Activated CD4-positive, alpha-beta T cell treated with anti-CD3 and anti-CD28 coated beads for 36 hours (primary cell): ENCODE measurements around the gene LYRM9. TPM values are rescaled to one million over a fixed set of nuclear protein-coding genes. Genes with fewer than 3 reads are reported as not detected.

Experiments used
- ATAC-seq: fragments of 200-7000 bp; cut with Tn5 transposase; one replicate; pipeline ENCODE4 v1.10.0; 2021; ENCODE audit warnings: mild to moderate bottlenecking, moderate library complexity
- CTCF ChIA-PET: fragments of 350-600 bp; sonication (Branson Sonifier 250); formaldehyde crosslinking; loops from one replicate; lab custom pipeline; 2021; ENCODE audit warnings: antibody characterized with exemption; lab: Charles Lee
- POLR2A ChIA-PET: fragments of 350-600 bp; sonication (Branson Sonifier 250); formaldehyde crosslinking; loops from one replicate; lab custom pipeline; 2021; ENCODE audit warnings: antibody characterized with exemption, inconsistent platforms; lab: Charles Lee
- DNase-seq: peaks from one replicate; pipeline ENCODE4 v3.0.0-alpha.2; 2020
- H3K27ac Mint-ChIP-seq: one replicate; pipeline ENCODE4 v1.8.0; 2021; ENCODE audit warnings: mixed read lengths
- H3K27me3 Mint-ChIP-seq: one replicate; pipeline ENCODE4 v1.8.0; 2021; ENCODE audit warnings: mixed read lengths
- H3K36me3 Mint-ChIP-seq: one replicate; pipeline ENCODE4 v1.8.0; 2021; ENCODE audit warnings: low read depth, mixed read lengths
- H3K4me1 Mint-ChIP-seq: one replicate; pipeline ENCODE4 v1.8.0; 2021; ENCODE audit warnings: mixed read lengths
- H3K4me3 Mint-ChIP-seq: one replicate; pipeline ENCODE4 v1.8.0; 2021; ENCODE audit warnings: mild to moderate bottlenecking, moderate library complexity, mixed read lengths
- H3K9me3 Mint-ChIP-seq: one replicate; pipeline ENCODE4 v1.8.0; 2021; ENCODE audit warnings: low read depth, mixed read lengths
- intact Hi-C, 2 experiments: fragments of 100-400 bp; cut with DNase I in 1 of 2; cut with micrococcal nuclease in 1 of 2; formaldehyde crosslinking; loops; one replicate each; pipeline versions ENCODE4 v1.14.2 to v1.15.1; 2022 to 2024; cut with DNase I, micrococcal nuclease
- total RNA-seq, 2 experiments: library from RNA; stranded (reverse); gene quantifications; one replicate each; pipeline ENCODE4 v1.2.3, GENCODE V29; 2021

The LYRM9 gene
- total RNA-seq, 2 experiments from 2014 or later: 5.9 to 6.3 TPM

GRCh38 chr17:27905447-27906225, 12.5 kb upstream of the LYRM9 start:
- Mint-ChIP-seq H3K4me3 (no peak overlapping the region), H3K36me3 (no peaks in the 10 kb centered on the region), H3K9me3 (no peaks in the 10 kb centered on the region), H3K27me3 (peaks cover 17% of the 10 kb centered on the region), H3K4me1 (no peaks in the 10 kb centered on the region), H3K27ac (no peak overlapping the region)
- intact Hi-C loops: no loop called here
- POLR2A ChIA-PET: no interaction called here
- no peak for ATAC-seq
- DNase-seq: no peak
- CTCF ChIA-PET: interaction anchor here (1.1 kb wide), 1 partner anchor 26 kb away, joined by 3 read pairs; no protein-coding TSS in a partner anchor

- Mint-ChIP-seq H3K9me3 (no peaks in the 10 kb centered on the region), H3K4me3 (no peak overlapping the region), H3K27me3 (peaks cover 17% of the 10 kb centered on the region), H3K27ac (no peak overlapping the region), H3K4me1 (no peaks in the 10 kb centered on the region), H3K36me3 (no peaks in the 10 kb centered on the region)
- DNase-seq (no peak), ATAC-seq (no peak)
- POLR2A ChIA-PET: no interaction called here
- CTCF ChIA-PET: interaction anchor here (1.1 kb wide), 1 partner anchor 25 kb away, joined by 3 read pairs; no protein-coding TSS in a partner anchor
- intact Hi-C loops: no loop called here
Measured at GRCh38 chr17:27904534-27905446, 11.6 kb upstream of the LYRM9 start.

DNA sequence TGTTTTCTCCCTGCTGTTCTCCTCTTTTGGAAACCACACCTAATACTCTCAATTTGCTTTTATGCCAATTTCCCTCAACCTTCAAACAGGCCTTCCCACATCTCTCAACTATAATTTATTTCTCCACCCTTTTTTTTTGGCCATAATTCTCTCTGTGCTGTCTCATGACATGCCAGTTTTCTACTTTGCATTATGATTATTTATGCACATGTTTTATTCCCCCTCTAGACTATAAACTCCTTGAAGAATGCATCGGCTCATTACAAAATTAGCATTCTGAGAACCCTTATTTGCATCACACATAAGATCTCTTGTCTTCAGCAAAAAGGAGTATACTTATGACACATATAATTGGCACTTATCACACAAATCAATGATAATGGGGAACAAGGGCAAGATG, 10.9 kb upstream of the LYRM9 start:
- ATAC-seq (no peak), DNase-seq (no peak)
- Mint-ChIP-seq H3K27me3 (peaks cover 17% of the 10 kb centered on the region), H3K27ac (no peak overlapping the region), H3K9me3 (no peaks in the 10 kb centered on the region), H3K36me3 (no peaks in the 10 kb centered on the region), H3K4me1 (no peaks in the 10 kb centered on the region), H3K4me3 (no peak overlapping the region)
- intact Hi-C loops: no loop called here
- CTCF ChIA-PET: no interaction called here
- POLR2A ChIA-PET: no interaction called here

- Mint-ChIP-seq H3K27me3 (peaks cover 25% of the 10 kb centered on the region), H3K9me3 (no peaks in the 10 kb centered on the region), H3K36me3 (no peaks in the 10 kb centered on the region), H3K4me1 (no peaks in the 10 kb centered on the region), H3K27ac (no peak overlapping the region), H3K4me3 (no peak overlapping the region)
- intact Hi-C loops: loop anchor here in 1 of 2 experiments (10.0 kb wide), 1 partner anchor 145 kb away; the partner anchor contains the start of gene NLK
- ChIA-PET CTCF (interaction anchor here (0.6 to 1.7 kb wide), 3 partner anchors 21 to 140 kb away, joined by 3 to 6 read pairs (median 4); no protein-coding TSS in a partner anchor), POLR2A (no interaction called here)
- ATAC-seq (no peak), DNase-seq (no peak)
Measured at GRCh38 chr17:27899525-27899924, 6.4 kb upstream of the LYRM9 start.

DNA sequence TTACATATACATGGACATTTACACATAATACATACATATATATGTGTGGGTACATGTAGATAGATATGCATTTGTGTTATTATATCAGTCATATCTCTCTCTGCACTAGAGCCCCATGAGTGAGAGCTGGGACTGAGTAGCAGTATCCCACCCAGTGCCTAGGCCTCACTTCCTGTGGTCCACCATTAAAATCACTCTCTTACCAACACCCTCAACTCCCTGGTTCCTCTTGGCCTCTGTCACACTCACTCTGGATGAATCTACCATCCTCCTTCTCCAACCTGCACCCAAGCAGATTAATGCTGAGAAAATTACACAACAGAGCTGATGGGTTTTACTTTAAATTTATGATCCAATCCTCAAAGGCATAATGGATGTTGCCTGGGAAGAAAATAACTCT, 4.9 kb upstream of the LYRM9 start:
- DNase-seq: no peak
- intact Hi-C loops: loop anchor here in 1 of 2 experiments (10.0 kb wide), 1 partner anchor 147 kb away; the partner anchor contains the start of gene NLK

GRCh38 chr17:27896701-27897100, 3.5 kb upstream of the LYRM9 start:
- Mint-ChIP-seq H3K9me3 (no peaks in the 10 kb centered on the region), H3K27ac (no peak overlapping the region), H3K27me3 (peaks cover 20% of the 10 kb centered on the region), H3K36me3 (no peaks in the 10 kb centered on the region), H3K4me3 (no peak overlapping the region), H3K4me1 (peaks cover 14% of the 10 kb centered on the region)
- CTCF ChIA-PET: no interaction called here
- POLR2A ChIA-PET: no interaction called here
- DNase-seq: no peak
- no peak for ATAC-seq
- intact Hi-C loops: loop anchor here in 1 of 2 experiments (10.0 kb wide), 1 partner anchor 148 kb away; the partner anchor contains the start of gene NLK

More for the DNA sequence above, 4.9 kb upstream of the LYRM9 start:
- ChIA-PET CTCF (no interaction called here), POLR2A (no interaction called here)
- Mint-ChIP-seq H3K4me1 (peaks cover 9% of the 10 kb centered on the region), H3K4me3 (no peak overlapping the region), H3K27ac (no peak overlapping the region), H3K27me3 (peaks cover 20% of the 10 kb centered on the region), H3K36me3 (no peaks in the 10 kb centered on the region), H3K9me3 (no peaks in the 10 kb centered on the region)
- no peak for ATAC-seq

GRCh38 chr17:27895940-27896535, 2.9 kb upstream of the LYRM9 start:
- no peak overlapping the region for H3K27ac Mint-ChIP-seq
- ChIA-PET CTCF (interaction anchor here (0.8 to 1.0 kb wide), 2 partner anchors 54 to 264 kb away, joined by 3 to 4 read pairs; no protein-coding TSS in a partner anchor), POLR2A (no interaction called here)
- DNase-seq (no peak), ATAC-seq (no peak)
- H3K27me3 Mint-ChIP-seq: peaks cover 20% of the 10 kb centered on the region
- no peaks in the 10 kb centered on the region for H3K36me3 Mint-ChIP-seq
- H3K9me3 Mint-ChIP-seq: no peaks in the 10 kb centered on the region
- H3K4me3 Mint-ChIP-seq: no peak overlapping the region
- H3K4me1 Mint-ChIP-seq: peaks cover 17% of the 10 kb centered on the region
- intact Hi-C loops: loop anchor here in 1 of 2 experiments (10.0 kb wide), 1 partner anchor 149 kb away; the partner anchor contains the start of gene NLK

DNA sequence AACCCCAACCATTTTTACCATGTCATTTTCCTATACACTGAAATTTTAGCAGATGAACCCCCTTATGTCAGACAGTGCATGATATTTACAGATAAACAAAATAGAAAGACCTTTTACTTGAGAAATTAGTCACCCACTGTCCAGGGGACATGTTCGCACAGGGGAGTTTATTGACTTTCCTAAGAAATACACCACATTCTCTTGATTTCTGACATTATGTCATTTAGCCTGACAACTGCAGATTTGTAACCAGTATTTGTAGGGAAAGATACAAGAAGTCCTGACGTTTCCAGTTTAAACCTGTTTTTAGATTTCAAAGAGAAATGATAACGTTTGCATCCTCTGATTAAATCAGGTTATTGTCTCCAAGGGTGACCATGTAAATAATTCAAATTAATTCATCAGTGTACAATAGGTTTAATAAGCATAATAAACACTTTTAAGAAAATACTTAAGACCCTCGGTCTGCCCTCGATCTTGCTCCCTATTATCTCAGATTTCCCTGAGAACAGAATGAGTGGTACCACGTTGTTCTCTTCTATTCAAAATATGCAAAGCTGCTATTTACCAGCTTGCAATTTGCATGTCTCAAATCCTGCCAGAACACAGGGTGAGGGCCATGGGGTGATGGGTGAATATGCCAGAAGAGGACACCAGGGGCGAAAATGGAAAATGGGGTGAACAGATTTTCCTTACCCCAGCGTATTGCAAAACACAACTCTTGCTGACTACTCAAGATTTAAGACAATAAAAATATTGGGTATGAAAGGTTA, 2.1 kb upstream of the LYRM9 start:
- DNase-seq: no peak
- no peak overlapping the region for H3K27ac Mint-ChIP-seq
- peaks cover 20% of the 10 kb centered on the region for H3K27me3 Mint-ChIP-seq
- no peaks in the 10 kb centered on the region for H3K9me3 Mint-ChIP-seq
- H3K36me3 Mint-ChIP-seq: no peaks in the 10 kb centered on the region
- no peak for ATAC-seq
- ChIA-PET POLR2A (no interaction called here), CTCF (interaction anchor here (0.8 to 3.9 kb wide), 4 partner anchors 53 to 337 kb away, joined by 3 to 126 read pairs (median 6); no protein-coding TSS in a partner anchor)
- H3K4me1 Mint-ChIP-seq: peaks cover 17% of the 10 kb centered on the region
- intact Hi-C loops: loop anchor here in 1 of 2 experiments (10.0 kb wide), 1 partner anchor 149 kb away; the partner anchor contains the start of gene NLK
- no peak overlapping the region for H3K4me3 Mint-ChIP-seq

- ATAC-seq (no peak), DNase-seq (no peak)
- ChIA-PET CTCF (interaction anchor here (0.6 to 3.9 kb wide), 28 partner anchors 9 to 676 kb away, joined by 3 to 126 read pairs (median 4); partner anchors contain the start of gene NOS2), POLR2A (interaction anchor here (0.6 to 1.1 kb wide), 2 partner anchors 104 to 147 kb away, joined by 3 to 5 read pairs; no protein-coding TSS in a partner anchor)
- peaks cover 17% of the 10 kb centered on the region for H3K4me1 Mint-ChIP-seq
- no peaks in the 10 kb centered on the region for H3K36me3 Mint-ChIP-seq
- H3K9me3 Mint-ChIP-seq: no peaks in the 10 kb centered on the region
- intact Hi-C loops: loop anchor here (1.0 to 10.0 kb wide), 8 partner anchors 86 to 597 kb away; partner anchors contain the start of genes NLK (in 1 of the 2) and TMEM97 (in 1 of the 2)
- H3K27me3 Mint-ChIP-seq: peaks cover 18% of the 10 kb centered on the region
- H3K27ac Mint-ChIP-seq: no peak overlapping the region
- H3K4me3 Mint-ChIP-seq: peak overlapping the region; percentile 76
Measured at GRCh38 chr17:27893841-27894503, 807 bp upstream of the LYRM9 start.

DNA sequence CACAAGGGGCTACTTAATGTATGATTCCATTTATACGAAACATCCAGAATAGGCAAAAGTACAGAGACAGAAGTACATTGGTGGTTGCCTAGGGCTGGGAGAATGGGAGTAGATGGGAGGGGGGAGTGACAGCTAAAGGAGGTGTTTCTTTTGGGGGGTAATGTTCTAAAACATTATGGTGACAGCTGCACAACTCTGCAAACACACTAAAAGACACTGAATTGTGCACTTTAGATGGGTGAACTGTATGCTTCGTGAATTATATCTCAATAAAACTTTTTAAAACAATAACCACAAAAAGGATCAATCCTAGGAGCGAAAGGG, 661 bp downstream of the LYRM9 start:
- Mint-ChIP-seq H3K27ac (peak overlapping the region; percentile 63), H3K27me3 (peaks cover 17% of the 10 kb centered on the region), H3K4me3 (peak overlapping the region; percentile 76), H3K9me3 (no peaks in the 10 kb centered on the region), H3K36me3 (no peaks in the 10 kb centered on the region), H3K4me1 (peaks cover 22% of the 10 kb centered on the region)
- ATAC-seq (no peak), DNase-seq (no peak)
- ChIA-PET POLR2A (no interaction called here), CTCF (interaction anchor here (0.6 to 3.9 kb wide), 9 partner anchors 8 to 359 kb away, joined by 3 to 126 read pairs (median 11); no protein-coding TSS in a partner anchor)
- intact Hi-C loops: loop anchor here (2.0 to 10.0 kb wide), 4 partner anchors 152 to 595 kb away; partner anchors contain the start of genes NLK (in 1 of the 2) and TMEM97 (in 1 of the 2)
